ENCODE data around the gene CARNS1. TPM values are rescaled to one million over a fixed set of nuclear protein-coding genes. Genes with fewer than 3 reads are reported as not detected.

Gene CARNS1
- polyA plus RNA-seq, 12 donors: 23.9 to 76.7 (median 53.6) TPM; not detected in 1

GRCh38 chr11:67374571-67375281, 40.8 kb upstream of the CARNS1 start:
- no peak for DNase-seq

DNA sequence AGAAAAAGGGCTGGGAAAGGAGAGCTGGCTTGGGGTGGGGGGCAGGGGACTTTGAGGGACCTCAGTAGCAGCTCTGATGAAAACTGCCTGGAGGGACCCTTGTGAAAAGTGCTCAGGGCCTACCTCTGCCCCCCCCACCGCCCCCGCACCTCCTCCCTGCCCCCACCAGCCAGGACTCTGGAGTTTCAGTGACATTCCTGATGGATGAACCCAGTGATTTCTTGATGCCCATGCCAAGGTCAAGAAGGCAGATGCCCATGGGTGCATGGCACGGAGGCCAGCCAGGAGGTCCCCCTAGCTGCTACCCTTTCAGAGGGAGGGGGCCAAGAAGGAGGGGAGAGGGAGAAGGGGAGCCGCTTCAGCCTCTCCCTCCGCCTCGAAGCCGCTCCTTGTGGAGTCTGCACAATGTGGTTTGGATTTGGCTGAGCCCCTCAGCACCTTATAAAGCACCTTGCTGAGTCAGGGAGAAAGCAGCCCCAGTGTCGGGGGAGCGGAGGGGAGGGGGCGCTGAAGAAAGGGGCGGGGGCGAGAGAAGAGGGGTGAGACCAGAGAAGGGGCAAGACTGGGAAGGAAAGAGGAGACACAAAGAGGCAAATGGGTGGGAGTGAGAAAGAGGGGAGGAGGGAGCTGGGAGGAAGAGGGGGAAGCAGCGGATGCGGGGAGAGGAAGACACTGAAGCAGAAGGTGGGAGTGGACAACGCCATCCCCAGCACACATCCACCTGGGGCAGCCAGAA, 40.0 kb upstream of the CARNS1 start:
- no peak for DNase-seq

DNA sequence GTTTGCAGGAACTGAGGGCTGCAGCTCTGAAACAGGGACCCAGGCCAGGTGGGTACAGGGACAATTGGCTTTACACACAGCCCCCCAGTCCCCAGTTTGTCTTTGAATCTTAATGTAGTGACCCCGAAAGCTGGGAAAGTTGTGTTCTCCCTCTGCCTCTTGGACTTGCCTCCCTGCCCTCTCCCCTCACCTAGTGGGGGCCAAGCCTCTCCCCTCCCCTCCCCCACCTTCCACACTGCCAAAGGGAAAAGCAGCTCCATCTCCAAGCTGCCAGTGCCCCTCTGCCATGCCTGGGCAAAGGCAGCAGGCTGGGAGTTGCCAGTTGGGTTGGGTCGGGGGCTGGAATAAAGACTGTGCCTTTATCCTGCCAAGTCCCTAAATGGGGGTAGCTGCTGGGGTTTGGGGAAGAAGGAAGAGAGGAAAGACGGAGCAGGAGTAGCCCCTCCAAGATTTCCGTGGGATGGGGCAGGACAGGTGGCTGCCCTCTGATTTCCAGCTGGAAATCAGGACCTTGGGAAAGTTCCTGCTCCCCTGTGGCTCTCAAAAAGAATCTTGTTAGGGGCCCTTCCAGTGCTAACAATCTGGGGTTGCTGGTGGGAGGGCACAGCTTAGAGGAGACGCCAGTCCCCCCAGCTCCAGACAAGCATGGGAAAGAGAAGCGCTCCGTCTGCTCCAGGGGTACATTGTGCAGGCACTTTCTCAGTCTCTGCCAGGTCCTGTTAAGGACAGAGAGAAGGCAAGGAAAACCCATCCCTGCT, 39.2 kb upstream of the CARNS1 start:
- DNase-seq: no peak

DNA sequence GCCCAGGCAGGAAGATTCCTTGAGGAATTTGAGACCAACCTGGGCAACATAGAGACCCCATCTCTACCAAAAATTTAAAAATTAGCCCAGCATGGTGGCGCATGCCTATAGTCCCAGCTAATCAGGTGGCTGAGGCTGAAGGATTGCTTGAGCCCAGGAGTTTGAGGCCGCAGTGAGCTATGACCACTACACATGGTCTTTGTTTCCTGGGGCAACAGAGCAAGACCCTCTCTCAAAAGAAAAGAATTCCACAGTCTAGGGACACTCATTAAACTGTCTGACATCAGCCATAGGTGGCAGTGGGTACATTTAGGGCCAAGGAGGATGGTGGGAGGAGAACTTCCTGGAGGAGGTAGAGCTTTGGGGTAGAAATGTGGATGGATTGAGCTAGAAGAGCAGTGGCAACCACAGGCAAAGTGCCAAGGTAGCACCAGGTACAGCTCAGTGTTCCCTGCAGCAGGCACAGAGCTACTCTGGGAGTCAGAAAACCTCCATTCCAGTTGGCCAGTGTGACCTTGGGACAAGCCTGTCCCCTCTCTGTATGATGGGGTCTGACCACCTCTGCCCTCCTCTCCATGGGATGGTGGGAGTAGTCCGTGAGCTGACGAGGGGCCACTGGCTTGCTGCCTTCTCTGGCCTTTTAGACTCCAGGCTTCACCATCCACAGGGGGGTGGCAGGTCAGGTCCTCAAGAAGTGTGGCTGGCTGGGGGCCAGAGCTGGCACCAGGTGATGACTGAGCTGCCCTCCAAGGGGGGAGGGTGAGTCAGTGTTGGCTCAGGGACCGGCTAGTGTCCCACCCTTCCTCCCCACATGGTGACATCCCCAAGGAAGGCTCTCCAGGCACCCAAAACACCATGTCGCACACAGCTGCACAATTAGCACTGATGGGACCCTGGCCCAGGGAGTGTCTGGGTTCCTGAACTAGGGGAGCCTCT, 38.3 kb upstream of the CARNS1 start:
- DNase-seq: no peak

GRCh38 chr11:67378544-67378943, 36.9 kb upstream of the CARNS1 start:
- no peak for DNase-seq

GRCh38 chr11:67379061-67380058, 36.1 kb upstream of the CARNS1 start:
- DNase-seq: no peak

DNA sequence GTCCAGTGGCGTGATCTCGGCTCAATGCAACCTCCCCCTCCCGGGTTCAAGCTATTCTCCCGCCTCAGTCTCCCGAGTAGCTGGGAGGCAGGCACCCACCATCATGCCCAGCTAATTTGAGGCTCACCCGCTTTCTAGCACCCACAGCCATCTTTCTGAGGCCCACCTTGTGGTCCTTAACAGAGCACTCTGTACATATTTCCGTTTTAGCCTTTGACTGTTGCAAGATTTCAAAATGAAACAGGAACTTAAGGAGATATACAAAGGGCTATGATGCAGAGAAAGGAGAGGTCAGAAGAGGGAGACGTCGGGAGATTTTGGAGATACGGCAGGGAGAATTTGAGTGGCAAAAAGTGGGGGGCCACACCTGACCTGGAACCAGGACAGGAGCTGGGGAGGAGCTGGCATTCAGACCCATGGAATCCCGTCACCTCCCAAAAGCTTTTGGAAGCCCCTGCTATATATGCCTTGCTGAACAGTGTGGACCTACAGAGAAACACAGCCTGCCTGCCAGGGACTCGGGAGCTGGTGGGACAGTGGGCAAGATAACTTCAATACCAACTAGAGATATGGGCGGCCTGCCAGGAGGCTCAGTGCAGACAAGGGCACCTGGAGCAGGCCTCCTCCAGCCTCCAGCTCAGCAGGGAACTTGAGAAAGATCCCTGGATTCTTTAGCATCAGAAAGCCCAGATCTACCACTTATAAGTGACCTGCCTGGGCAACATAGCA, 34.1 kb upstream of the CARNS1 start:
- DNase-seq: no peak

DNA sequence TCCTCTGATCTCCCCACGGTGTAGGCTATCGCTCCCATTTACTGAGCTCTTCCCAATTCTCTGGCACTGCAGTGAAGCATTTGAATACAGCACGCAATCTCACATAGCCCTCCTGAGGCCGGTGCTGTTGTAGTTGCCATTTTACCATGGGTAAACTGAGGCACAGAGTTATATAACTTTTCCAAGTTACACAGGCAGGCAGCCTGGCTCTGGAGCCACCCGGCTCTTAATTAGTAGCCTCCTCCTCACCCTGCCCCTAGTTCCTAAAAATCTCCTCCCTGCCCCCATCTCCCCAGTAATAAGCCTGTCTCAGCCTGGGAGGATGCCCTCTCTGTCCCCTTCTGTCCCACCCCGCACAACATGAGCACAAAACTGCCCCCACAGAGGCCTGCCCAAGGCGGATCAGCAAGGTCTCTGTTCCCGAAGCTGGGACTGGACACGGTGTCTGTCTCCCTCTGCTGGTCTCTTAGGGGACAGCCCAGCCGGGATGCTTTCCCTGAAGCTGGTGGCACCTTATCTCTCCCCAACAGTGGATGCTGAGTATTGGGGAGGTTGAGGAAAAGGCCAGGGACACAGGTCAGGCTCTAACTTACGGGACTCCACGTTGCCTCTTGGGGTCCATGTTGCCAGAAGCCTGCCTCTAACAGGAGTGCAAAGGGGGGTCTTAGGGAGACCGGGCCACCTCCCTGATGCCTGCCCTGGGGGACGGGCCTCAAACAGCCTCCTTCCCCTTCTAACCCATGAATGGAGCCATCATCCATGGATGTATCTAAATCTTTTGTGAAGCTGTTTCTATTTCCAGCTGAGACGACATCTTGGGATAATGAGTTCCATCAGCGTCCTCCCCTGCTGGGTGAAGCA, 33.0 kb upstream of the CARNS1 start:
- peak; percentile 79 for DNase-seq

DNA sequence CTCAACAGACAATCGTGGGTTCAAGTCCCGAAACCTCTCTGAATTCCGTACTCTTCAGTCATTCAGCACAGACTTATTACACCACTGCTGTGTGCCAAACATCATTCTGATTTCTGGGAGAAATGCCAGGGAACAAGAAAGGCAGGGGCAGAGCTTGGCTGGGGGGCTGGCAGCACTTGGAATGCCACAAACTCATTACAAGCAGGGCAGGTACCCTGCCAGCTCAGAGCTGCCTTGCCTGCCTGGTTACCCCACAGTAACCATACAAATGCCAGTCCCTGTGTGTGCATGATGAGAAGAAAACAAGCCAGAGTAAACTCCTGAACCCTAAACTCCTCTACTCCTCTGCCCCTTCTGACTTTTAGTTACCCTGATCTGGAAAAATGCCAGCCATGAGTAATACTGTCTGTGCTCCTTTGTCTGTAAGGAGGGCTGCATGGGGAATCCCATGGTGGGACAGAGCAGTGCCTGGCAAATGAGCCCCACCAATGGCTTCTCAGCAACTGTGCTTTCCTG, 30.6 kb upstream of the CARNS1 start:
- no peak for DNase-seq

DNA sequence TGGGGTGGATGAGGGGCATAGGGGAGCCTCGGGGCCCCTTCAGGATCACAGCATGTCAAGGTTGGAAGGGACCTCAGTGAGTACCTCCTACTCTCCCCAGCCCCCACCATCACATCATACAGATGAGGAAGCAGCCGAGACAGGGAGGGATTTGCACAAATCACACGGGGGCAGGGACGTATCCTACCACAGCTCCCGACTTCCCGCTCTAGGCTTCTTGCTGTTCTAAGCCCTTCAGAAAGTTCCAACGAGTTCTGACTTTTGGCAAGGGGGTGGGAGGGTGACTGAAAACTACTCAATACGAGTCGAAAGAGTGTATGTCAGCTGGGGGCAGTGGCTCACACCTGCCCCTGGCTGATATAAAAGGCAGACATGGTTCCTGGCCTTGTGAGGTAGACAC, 28.4 kb upstream of the CARNS1 start:
- DNase-seq: no peak

GRCh38 chr11:67387518-67387917, 28.0 kb upstream of the CARNS1 start:
- DNase-seq: no peak

- DNase-seq: no peak
Measured at GRCh38 chr11:67389477-67389876, 26.0 kb upstream of the CARNS1 start.

DNA sequence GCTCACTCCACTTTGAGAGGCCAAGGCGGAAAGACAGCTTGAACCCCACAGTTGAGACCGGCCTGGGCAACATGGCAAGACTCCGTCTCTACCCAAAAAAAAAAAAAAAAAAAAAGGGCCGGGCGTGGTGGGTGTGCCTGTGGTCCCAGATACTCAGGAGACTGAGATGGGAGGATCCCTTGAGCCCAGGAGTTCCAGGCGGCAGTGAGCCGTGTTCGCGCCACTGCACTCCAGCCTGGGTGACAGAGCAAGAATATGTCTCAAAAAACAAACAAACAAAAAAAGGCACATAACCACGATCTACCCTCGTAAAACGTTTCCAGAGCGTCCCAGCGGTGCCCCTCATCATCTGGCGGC, 24.6 kb upstream of the CARNS1 start:
- no peak for DNase-seq

GRCh38 chr11:67391304-67392182, 23.9 kb upstream of the CARNS1 start, which contains the start of gene RAD9A:
RAD9A (plus strand) TSS chr11:67391986; CDS start chr11:67392045, 59 bp downstream.
- peak; percentile 96 for DNase-seq

DNA sequence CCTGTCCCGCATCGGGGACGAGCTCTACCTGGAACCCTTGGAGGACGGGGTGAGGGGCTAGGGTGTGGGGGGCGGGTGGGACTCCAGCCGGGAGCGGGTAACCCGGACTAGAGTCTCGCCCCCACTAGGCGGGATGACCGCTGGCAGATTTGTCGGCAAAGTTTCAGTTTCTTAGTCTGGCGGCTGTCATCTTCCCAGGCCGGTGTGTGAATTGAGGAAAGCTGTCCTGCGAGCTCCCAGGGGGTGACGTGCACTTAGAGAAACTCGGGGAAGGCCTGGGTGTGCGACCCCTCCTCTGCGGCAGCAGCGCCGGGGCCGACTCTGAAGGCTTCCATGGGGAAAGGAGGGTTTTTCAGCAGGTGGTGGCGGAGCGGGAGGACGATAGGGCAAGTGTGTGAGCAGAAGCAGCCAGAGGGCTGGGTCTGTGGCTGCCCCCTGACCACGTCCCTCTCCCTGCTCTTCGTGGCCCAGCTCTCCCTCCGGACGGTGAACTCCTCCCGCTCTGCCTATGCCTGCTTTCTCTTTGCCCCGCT, 23.2 kb upstream of the CARNS1 start:
- DNase-seq: no peak

GRCh38 chr11:67393437-67393836, 22.0 kb upstream of the CARNS1 start:
- DNase-seq: no peak

DNA sequence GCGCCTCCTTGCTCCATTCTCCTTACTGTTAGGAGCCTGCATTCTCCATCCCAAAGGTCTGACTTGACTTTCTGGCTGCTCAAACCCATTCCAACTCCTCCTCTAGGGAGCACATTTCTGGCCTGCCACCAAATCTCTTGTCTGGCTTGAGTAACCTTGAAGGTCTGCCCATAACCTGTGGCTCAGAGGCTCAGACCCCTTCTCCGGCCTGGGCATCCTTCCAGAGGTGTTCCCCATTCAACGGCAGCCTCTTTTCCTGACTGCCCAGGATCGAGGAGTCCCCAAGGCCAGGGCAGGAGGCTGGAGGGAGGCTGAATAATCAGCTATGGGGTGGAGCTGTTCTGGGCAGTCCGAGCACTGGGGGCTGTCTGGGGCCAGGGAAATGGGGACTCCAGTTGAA, 21.5 kb upstream of the CARNS1 start:
- no peak for DNase-seq
